ENCODE results near the gene KCNK6.

DNA sequence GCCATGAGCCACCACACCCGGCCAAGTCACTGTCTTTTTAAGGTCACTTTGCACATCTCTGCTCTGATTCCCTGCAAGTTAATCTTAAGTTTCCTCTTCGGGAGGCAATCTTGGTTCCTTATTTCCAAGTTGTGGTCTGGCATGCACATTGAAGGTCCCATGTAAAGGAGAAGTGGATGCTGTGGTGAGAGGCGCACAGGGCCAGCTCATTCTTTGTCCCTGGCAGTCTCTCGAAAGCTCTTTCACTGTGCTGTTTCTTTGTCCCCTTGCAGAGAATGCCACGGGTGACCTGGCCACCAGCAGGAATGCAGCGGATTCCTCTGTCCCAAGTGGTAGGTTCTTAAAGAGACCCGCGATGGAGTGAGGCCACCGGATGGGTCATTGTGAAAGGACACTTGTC lies 32.0 kb upstream of the KCNK6 start:
- TF ChIP-seq, protein P1, sequence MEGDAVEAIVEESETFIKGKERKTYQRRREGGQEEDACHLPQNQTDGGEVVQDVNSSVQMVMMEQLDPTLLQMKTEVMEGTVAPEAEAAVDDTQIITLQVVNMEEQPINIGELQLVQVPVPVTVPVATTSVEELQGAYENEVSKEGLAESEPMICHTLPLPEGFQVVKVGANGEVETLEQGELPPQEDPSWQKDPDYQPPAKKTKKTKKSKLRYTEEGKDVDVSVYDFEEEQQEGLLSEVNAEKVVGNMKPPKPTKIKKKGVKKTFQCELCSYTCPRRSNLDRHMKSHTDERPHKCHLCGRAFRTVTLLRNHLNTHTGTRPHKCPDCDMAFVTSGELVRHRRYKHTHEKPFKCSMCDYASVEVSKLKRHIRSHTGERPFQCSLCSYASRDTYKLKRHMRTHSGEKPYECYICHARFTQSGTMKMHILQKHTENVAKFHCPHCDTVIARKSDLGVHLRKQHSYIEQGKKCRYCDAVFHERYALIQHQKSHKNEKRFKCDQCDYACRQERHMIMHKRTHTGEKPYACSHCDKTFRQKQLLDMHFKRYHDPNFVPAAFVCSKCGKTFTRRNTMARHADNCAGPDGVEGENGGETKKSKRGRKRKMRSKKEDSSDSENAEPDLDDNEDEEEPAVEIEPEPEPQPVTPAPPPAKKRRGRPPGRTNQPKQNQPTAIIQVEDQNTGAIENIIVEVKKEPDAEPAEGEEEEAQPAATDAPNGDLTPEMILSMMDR (IDR thresholded peaks at IDR 0.05): no peak
- TF ChIP-seq POLR2A (IDR thresholded peaks at IDR 0.05): no peak

Measured in breast epithelium (tissue), 3 donors.